BJ (cell line): Measurements from ENCODE around the gene UBE2L3. TPM values are rescaled to one million over a fixed set of nuclear protein-coding genes. Genes with fewer than 3 reads are reported as not detected.
"Not testable (repeated sequence)": the region's sequence is repeated elsewhere in the genome, so short reads cannot be mapped to it uniquely, and the experiment has no call there.

Source experiments
- CTCF ChIA-PET: fragments of 350-600 bp; formaldehyde crosslinking; extraction: SDS; loops from one replicate; lab custom pipeline; 2021; ENCODE audit warnings: antibody characterized with exemption, inconsistent platforms; lab: Yijun Ruan, JAX
- POLR2A ChIA-PET: fragments of 300-600 bp; sonication (Branson Sonifier 250); formaldehyde crosslinking; extraction: SDS; loops from one replicate; lab custom pipeline; 2021; ENCODE audit warnings: antibody characterized with exemption; lab: Charles Lee
- DNase-seq: peaks from one replicate; pipeline ENCODE4 v3.0.0-alpha.2; 2011; ENCODE audit warnings: low read depth
- H3K27me3 ChIP-seq: 2 replicates; pipeline ENCODE4 v1.6.0; 2011; ENCODE audit warnings: low read length; ENCODE audit not compliant: control insufficient read depth, insufficient read depth
- H3K36me3 ChIP-seq: 2 replicates; pipeline ENCODE4 v1.5.1; 2011; ENCODE audit warnings: low read length; ENCODE audit not compliant: control insufficient read depth, insufficient read depth
- H3K4me3 ChIP-seq: 2 replicates; pipeline ENCODE4 v1.5.1; 2011; ENCODE audit warnings: low read depth, mild to moderate bottlenecking, control low read depth, low read length
- CTCF ChIP-seq: IDR thresholded peaks from 2 replicates; pipeline ENCODE4 v1.5.1; 2011; ENCODE audit warnings: low read depth, mild to moderate bottlenecking, control low read depth, inconsistent platforms, low read length, moderate library complexity; ENCODE audit not compliant: insufficient read depth
- polyA plus RNA-seq: library from polyadenylated mRNA; depleted of rRNA; stranded (reverse); fragments of >200 nt; gene quantifications from 2 replicates; pipeline ENCODE4 v1.2.3, GENCODE V29; 2011

Gene UBE2L3
- polyA plus RNA-seq, 1 experiment, result 47.3 TPM

DNA sequence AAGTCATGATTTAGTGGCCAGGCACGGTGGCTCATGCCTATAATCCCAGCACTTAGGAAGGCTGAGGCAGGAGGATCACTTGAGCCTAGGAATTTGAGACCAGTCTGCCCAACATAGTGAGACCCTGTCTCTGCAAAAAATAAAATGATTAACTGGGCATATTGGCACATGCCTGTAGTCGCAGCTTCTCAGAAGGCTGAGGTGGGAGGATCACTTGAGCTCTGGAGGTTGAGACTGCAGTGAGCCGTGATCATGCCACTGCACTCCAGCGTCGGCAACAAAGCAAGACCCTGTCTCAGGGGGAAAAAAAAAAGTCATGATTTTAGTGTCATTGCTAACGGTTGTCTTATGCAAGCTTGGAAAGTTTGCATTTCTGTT lies 11.9 kb downstream of the UBE2L3 start:
- POLR2A ChIA-PET, result no interaction called here
- CTCF ChIA-PET, result interaction anchor here (0.5 to 1.0 kb wide), 3 partner anchors 44 to 70 kb away, joined by 4 read pairs; no protein-coding TSS in a partner anchor
- Histone ChIP-seq H3K36me3 (no peaks in the 10 kb centered on the region), H3K27me3 (no peaks in the 10 kb centered on the region), H3K4me3 (no peak overlapping the region)
- no peak for TF ChIP-seq CTCF
- DNase-seq, result no peak

- H3K4me3 ChIP-seq, H3K27me3 ChIP-seq, CTCF ChIA-PET, POLR2A ChIA-PET, DNase-seq, H3K36me3 ChIP-seq: not testable (repeated sequence)
These were observed 13.1 kb downstream of the UBE2L3 start for GRCh38 chr22:21580623-21581007.

- H3K27me3 ChIP-seq, CTCF ChIA-PET, DNase-seq, H3K4me3 ChIP-seq, H3K36me3 ChIP-seq: not testable (repeated sequence)
- POLR2A ChIA-PET, result interaction anchor here (0.7 kb wide), 1 partner anchor 10 kb away, joined by 7 read pairs; no protein-coding TSS in a partner anchor
These were observed 13.6 kb downstream of the UBE2L3 start for GRCh38 chr22:21581009-21581713.

- H3K36me3 ChIP-seq, result no peaks in the 10 kb centered on the region
- ChIA-PET CTCF (interaction anchor here (1.7 kb wide), 1 partner anchor 11 kb away, joined by 6 read pairs; no protein-coding TSS in a partner anchor), POLR2A (no interaction called here)
- H3K27me3 ChIP-seq, result no peaks in the 10 kb centered on the region
- no peak for DNase-seq
- no peak for TF ChIP-seq CTCF
- no peak overlapping the region for H3K4me3 ChIP-seq
These were observed 15.6 kb downstream of the UBE2L3 start for GRCh38 chr22:21582801-21583740.

- CTCF ChIA-PET, result interaction anchor here (0.7 to 1.3 kb wide), 3 partner anchors 9 to 58 kb away, joined by 3 to 4 read pairs (median 4); no protein-coding TSS in a partner anchor
- Histone ChIP-seq H3K36me3 (no peaks in the 10 kb centered on the region), H3K4me3 (no peak overlapping the region), H3K27me3 (no peaks in the 10 kb centered on the region)
- no peak for TF ChIP-seq CTCF
- no peak for DNase-seq
- POLR2A ChIA-PET, result no interaction called here
These were observed 17.9 kb downstream of the UBE2L3 start for GRCh38 chr22:21585389-21585788.
